Measurements from ENCODE around the gene GEMIN7. TPM values are rescaled to one million over a fixed set of nuclear protein-coding genes. Genes with fewer than 3 reads are reported as not detected.

GEMIN7 gene
- total and polyA plus RNA-seq, 2 of the 4 experiments (the other 2 are of a cell fraction) = 27.2 to 53.0 TPM

- Histone ChIP-seq H3K18ac (ENCODE audit: low read depth, low read length) (no peak overlapping the region), H2BK15ac (ENCODE audit: low read depth, low read length) (no peak overlapping the region), H3K4me3 (ENCODE audit: insufficient read depth, low read depth, low read length) (no peak overlapping the region), H3K56ac (ENCODE audit: extremely low read depth, insufficient read depth, low read length) (no peak overlapping the region), H3K9me3 (ENCODE audit: control insufficient read depth, insufficient read depth, low read length) (no peaks in the 10 kb centered on the region), H3K27ac (ENCODE audit: insufficient read depth, low read length) (no peak overlapping the region), H3K9ac (ENCODE audit: low read depth, low read length) (no peak overlapping the region), H4K8ac (ENCODE audit: low read depth in 2 of 2, low read length in 2 of 2) (no peak overlapping the region), H2AK5ac (ENCODE audit: low read depth, low read length) (no peak overlapping the region), H3K27me3 (ENCODE audit: control insufficient read depth, insufficient read depth, low read length) (no peaks in the 10 kb centered on the region), H3K79me1 (ENCODE audit: low read depth in 1 of 2, low read length in 2 of 2) (peaks cover 41 to 84% of the 10 kb centered on the region in 2 experiments), H3K4ac (ENCODE audit: low read depth, low read length) (no peak overlapping the region), H4K91ac (ENCODE audit: insufficient read depth, low read depth, low read length) (no peak overlapping the region), H3K14ac (replicated peaks; ENCODE audit: low read depth, low read length) (no peak overlapping the region), H4K20me1 (ENCODE audit: insufficient read depth, low read length) (peaks cover 81% of the 10 kb centered on the region), H2BK20ac (ENCODE audit: low read depth, low read length) (no peak overlapping the region), H2BK120ac (ENCODE audit: low read depth, low read length) (no peak overlapping the region), H2BK5ac (ENCODE audit: low read depth, low read length, poor library complexity, severe bottlenecking) (no peak overlapping the region), H3K23ac (ENCODE audit: low read depth, low read length) (no peak overlapping the region), H3K36me3 (ENCODE audit: control insufficient read depth, insufficient read depth, low read length) (peaks cover 3% of the 10 kb centered on the region; the same call in 1 of the 2 replicates), H2AK9ac (replicated peaks; ENCODE audit: low read depth, low read length, poor library complexity) (no peak overlapping the region), H3K9me1 (ENCODE audit: insufficient read depth, low read length) (peaks cover 3% of the 10 kb centered on the region; the same call in 1 of the 2 replicates), H2AFZ (replicated peaks; ENCODE audit: low read length, poor library complexity) (no peak overlapping the region), H4K5ac (ENCODE audit: low read depth, low read length) (no peak overlapping the region), H3K4me2 (ENCODE audit: low read depth, low read length) (no peak overlapping the region), H3K4me1 (ENCODE audit: control insufficient read depth, insufficient read depth, low read length) (no peaks in the 10 kb centered on the region)
- no peak for DNase-seq
- no peak for ATAC-seq (ENCODE audit: low read depth)
- intact Hi-C loops (cut with micrococcal nuclease) = loop anchor here (5.0 kb wide), 1 partner anchor 34 kb away; the partner anchor contains the start of gene PPP1R37
- BruUV-seq (replicated peaks) = no TSS peak
- in situ Hi-C loops (cut with MboI; ENCODE audit: low sequenced_read_pairs) = no loop called here
- no CpG with 5 or more reads among the region's 7 CpGs for WGBS, 2 experiments (ENCODE audit: extremely low coverage in 2 of 2, insufficient read length in 1 of 2)
- POLR2A ChIA-PET (ENCODE audit: unreplicated experiment) = no interaction called here
- CTCF ChIA-PET = interaction anchor here (0.6 to 1.0 kb wide), 2 partner anchors 35 to 74 kb away, joined by 3 to 4 read pairs; no protein-coding TSS in a partner anchor
- no peak for TF ChIP-seq POLR2A (IDR thresholded peaks at IDR 0.05; ENCODE audit: low read depth, low read length)
- no peak for TF ChIP-seq ELK1 (IDR thresholded peaks at IDR 0.05; ENCODE audit: borderline replicate concordance, low read depth, low read length)
- TF ChIP-seq USF2 (IDR thresholded peaks at IDR 0.05; ENCODE audit: low read depth, low read length) = no peak
- no peak for TF ChIP-seq RFX5 (IDR thresholded peaks at IDR 0.05; ENCODE audit: low read depth, low read length)
- no peak for TF ChIP-seq BHLHE40 (IDR thresholded peaks at IDR 0.05; ENCODE audit: low read depth, low read length)
- no peak for TF ChIP-seq CEBPB (IDR thresholded peaks at IDR 0.05; ENCODE audit: low read depth, low read length)
- no peak for TF ChIP-seq RCOR1 (IDR thresholded peaks at IDR 0.05; ENCODE audit: insufficient replicate concordance, low read length)
- no peak for TF ChIP-seq RAD21 (IDR thresholded peaks at IDR 0.05; ENCODE audit: low read length)
- TF ChIP-seq CTCF (conservative IDR thresholded peaks at IDR 0.05; ENCODE audit: low read depth, low read length) = no peak
- no peak for TF ChIP-seq MAFK (IDR thresholded peaks at IDR 0.05; ENCODE audit: low read depth, low read length)
- no peak for TF ChIP-seq NFE2L2 (IDR thresholded peaks at IDR 0.05; ENCODE audit: low read depth, low read length)
- no peak for TF ChIP-seq CHD1 (IDR thresholded peaks at IDR 0.05; ENCODE audit: low read depth, low read length)
- TF ChIP-seq SMC3 (IDR thresholded peaks at IDR 0.05; ENCODE audit: low read depth, low read length) = no peak
- no peak for TF ChIP-seq FOS (IDR thresholded peaks at IDR 0.05; ENCODE audit: low read depth, low read length)
- TF ChIP-seq MXI1 (IDR thresholded peaks at IDR 0.05; ENCODE audit: borderline replicate concordance, low read depth, low read length) = no peak
- TF ChIP-seq MAZ (IDR thresholded peaks at IDR 0.05; ENCODE audit: borderline replicate concordance, low read depth, low read length) = no peak
- dilution Hi-C loops (cut with HindIII; ENCODE audit: low sequenced_read_pairs, unreplicated experiment) = no loop called here
These were observed 47.6 kb downstream of the GEMIN7 start for GRCh38 chr19:45126654-45127053.
